ENCODE data around the gene TMEM225B. TPM values are rescaled to one million over a fixed set of nuclear protein-coding genes. Genes with fewer than 3 reads are reported as not detected.

TMEM225B gene
- total RNA-seq, 3 donors from 2014 or later = 1.0 to 4.5 (median 2.0) TPM

Other genes starting within 250 kb of the TMEM225B start
- gene ARPC1B, start 223.5 kb upstream of the TMEM225B start, total RNA-seq = 100 to 1,000 TPM; 108 to 176 (median 169) TPM
- gene PDAP1, start 189.7 kb upstream of the TMEM225B start, total RNA-seq = 10 to 100 TPM; 39.4 to 86.4 (median 51.5) TPM
- 10 to 100 TPM; 53.9 to 69.8 (median 65.4) TPM for gene BUD31, start 189.3 kb upstream of the TMEM225B start, total RNA-seq
- 1 to 10 TPM; 4.5 to 8.3 (median 4.9) TPM for gene PTCD1, start 159.5 kb upstream of the TMEM225B start, total RNA-seq
- gene CPSF4, start 159.3 kb upstream of the TMEM225B start, total RNA-seq = 10 to 100 TPM; 32.8 to 40.6 (median 32.9) TPM
- 100 to 1,000 TPM; 741 to 814 (median 754) TPM for gene ATP5MF, start 132.1 kb upstream of the TMEM225B start, total RNA-seq
- 10 to 100 TPM in 1 of 3 donors, 1 to 10 TPM in 2; 4.6 to 12.3 (median 8.5) TPM for gene ZNF789, start 125.4 kb upstream of the TMEM225B start, total RNA-seq
- gene ZNF394, start 98.0 kb upstream of the TMEM225B start, total RNA-seq = 10 to 100 TPM; 42.2 to 58.7 (median 58.3) TPM
- gene ZKSCAN5, start 93.6 kb upstream of the TMEM225B start, total RNA-seq = 10 to 100 TPM in 1 of 3 donors, 1 to 10 TPM in 2; 7.5 to 11.0 (median 8.0) TPM
- gene FAM200A, start 46.2 kb upstream of the TMEM225B start, total RNA-seq = 10 to 100 TPM in 1 of 3 donors, 1 to 10 TPM in 2; 2.6 to 10.2 (median 5.6) TPM
- 100 to 1,000 TPM; 100 to 129 (median 110) TPM for gene ZNF655, start 39.6 kb upstream of the TMEM225B start, total RNA-seq
- gene ZSCAN25, start 18.7 kb downstream of the TMEM225B start, total RNA-seq = 10 to 100 TPM; 15.2 to 23.6 (median 18.4) TPM
- gene CYP3A5, start 81.7 kb downstream of the TMEM225B start, total RNA-seq = 10 to 100 TPM in 2 of 3 donors, 1 to 10 TPM in 1; 8.5 to 25.9 (median 15.4) TPM
- 1 to 10 TPM in 2 of 3 donors, not detected in 1; 1.5 to 2.3 TPM for gene CYP3A7, start 136.9 kb downstream of the TMEM225B start, total RNA-seq
- under 1 TPM; 0.33 to 0.64 (median 0.59) TPM for gene CYP3A4, start 185.9 kb downstream of the TMEM225B start, total RNA-seq
- gene CYP3A43, start 229.7 kb downstream of the TMEM225B start, total RNA-seq = not detected

All from breast epithelium (tissue), 3 donors.